SK-N-SH (cell line): ENCODE measurements around the gene RHOBTB1.

Source experiments
- CHD2 ChIP-seq: fragments of 150-350 bp; IDR thresholded peaks from 2 replicates; pipeline ENCODE4 v1.6.1; 2018; ENCODE audit warnings: low read length; ENCODE audit not compliant: partially characterized antibody
- EP300 ChIP-seq, 2 experiments: IDR thresholded peaks; 2 replicates each; pipeline versions ENCODE4 v1.4.0 to v1.6.1; 2012; ENCODE audit warnings: borderline replicate concordance in 1 of 2, low read depth in 1 of 2, low read length in 1 of 2
- FOSL2 ChIP-seq: IDR thresholded peaks from 2 replicates; pipeline ENCODE4 v1.4.0; 2012; ENCODE audit warnings: low read depth, mild to moderate bottlenecking, moderate library complexity, borderline replicate concordance
- FOXJ3 ChIP-seq: sonication (generic); formaldehyde crosslinking; IDR thresholded peaks from 2 replicates; pipeline ENCODE4 v1.5.1; 2020; ENCODE audit warnings: mild to moderate bottlenecking, missing genetic modification reagents
- JUND ChIP-seq: IDR thresholded peaks from 2 replicates; pipeline ENCODE4 v1.4.0; 2012
- MXI1 ChIP-seq: IDR thresholded peaks from 2 replicates; pipeline ENCODE4 v1.6.1; 2012; ENCODE audit warnings: mild to moderate bottlenecking, low read depth, low read length, improper control_type of control experiment
- NFIC ChIP-seq: IDR thresholded peaks from 2 replicates; pipeline ENCODE4 v1.4.0; 2012; ENCODE audit warnings: borderline replicate concordance
- POLR2AphosphoS5 ChIP-seq: IDR thresholded peaks from 2 replicates; pipeline ENCODE4 v1.6.1; 2012; ENCODE audit warnings: low read depth, low read length
- SIN3A ChIP-seq: IDR thresholded peaks from 2 replicates; pipeline ENCODE4 v1.6.1; 2012; ENCODE audit warnings: low read depth, mild to moderate bottlenecking, low read length, moderate library complexity, borderline replicate concordance
- SMC3 ChIP-seq: IDR thresholded peaks from 2 replicates; pipeline ENCODE4 v1.6.1; 2012; ENCODE audit warnings: low read depth, low read length, improper control_type of control experiment
- YY1 ChIP-seq: IDR thresholded peaks from 2 replicates; pipeline ENCODE4 v1.4.0; 2012; ENCODE audit warnings: low read depth, mild to moderate bottlenecking
- TF ChIP-seq, protein P1 (sequence below): fragments of 150-350 bp; IDR thresholded peaks from 2 replicates; pipeline ENCODE4 v1.6.1; 2017; ENCODE audit warnings: antibody characterized with exemption, low read length, low read depth, borderline replicate concordance
- TF ChIP-seq, protein P2 (sequence below): fragments of 200-600 bp; sonication (generic); IDR thresholded peaks from 2 replicates; pipeline ENCODE4 v1.6.1; 2017; ENCODE audit warnings: antibody characterized with exemption, mild to moderate bottlenecking, moderate library complexity
- TF ChIP-seq, protein P3 (sequence below): IDR thresholded peaks from 2 replicates; pipeline ENCODE4 v1.4.0; 2012; ENCODE audit warnings: low read depth, borderline replicate concordance

DNA sequence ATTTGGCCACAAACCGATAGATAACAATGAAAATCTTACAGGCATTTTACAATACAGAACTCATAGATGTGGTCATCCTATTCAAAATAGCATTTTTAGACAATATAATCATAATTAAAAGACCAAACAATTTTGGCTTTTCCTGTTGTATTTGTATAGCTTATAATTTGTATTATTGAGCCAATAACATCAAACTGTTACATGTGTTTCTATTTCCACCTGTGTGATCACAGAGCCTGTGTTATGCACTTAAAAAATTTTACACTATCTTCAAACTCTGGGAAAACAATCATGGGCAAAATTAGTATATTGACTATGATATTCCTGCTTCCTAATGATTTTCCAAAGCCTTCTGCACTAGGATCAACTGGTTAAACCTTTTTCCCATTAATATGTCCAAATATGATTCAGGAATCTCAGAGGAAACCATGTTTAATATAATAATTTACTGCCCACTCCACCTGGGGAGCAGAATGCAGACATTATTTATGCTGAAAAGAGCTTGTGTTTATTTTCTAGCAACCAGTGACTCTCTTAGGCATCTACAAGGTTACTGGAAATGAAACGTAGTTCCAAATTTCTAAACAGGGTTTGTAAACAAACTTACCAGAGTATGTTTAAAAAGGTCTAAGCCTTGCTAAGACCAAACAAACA lies 1.7 kb downstream of the RHOBTB1 start:
- no peak for TF ChIP-seq SIN3A
- TF ChIP-seq NFIC = no peak
- TF ChIP-seq, protein P1, sequence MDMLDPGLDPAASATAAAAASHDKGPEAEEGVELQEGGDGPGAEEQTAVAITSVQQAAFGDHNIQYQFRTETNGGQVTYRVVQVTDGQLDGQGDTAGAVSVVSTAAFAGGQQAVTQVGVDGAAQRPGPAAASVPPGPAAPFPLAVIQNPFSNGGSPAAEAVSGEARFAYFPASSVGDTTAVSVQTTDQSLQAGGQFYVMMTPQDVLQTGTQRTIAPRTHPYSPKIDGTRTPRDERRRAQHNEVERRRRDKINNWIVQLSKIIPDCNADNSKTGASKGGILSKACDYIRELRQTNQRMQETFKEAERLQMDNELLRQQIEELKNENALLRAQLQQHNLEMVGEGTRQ = no peak
- TF ChIP-seq, protein P2, sequence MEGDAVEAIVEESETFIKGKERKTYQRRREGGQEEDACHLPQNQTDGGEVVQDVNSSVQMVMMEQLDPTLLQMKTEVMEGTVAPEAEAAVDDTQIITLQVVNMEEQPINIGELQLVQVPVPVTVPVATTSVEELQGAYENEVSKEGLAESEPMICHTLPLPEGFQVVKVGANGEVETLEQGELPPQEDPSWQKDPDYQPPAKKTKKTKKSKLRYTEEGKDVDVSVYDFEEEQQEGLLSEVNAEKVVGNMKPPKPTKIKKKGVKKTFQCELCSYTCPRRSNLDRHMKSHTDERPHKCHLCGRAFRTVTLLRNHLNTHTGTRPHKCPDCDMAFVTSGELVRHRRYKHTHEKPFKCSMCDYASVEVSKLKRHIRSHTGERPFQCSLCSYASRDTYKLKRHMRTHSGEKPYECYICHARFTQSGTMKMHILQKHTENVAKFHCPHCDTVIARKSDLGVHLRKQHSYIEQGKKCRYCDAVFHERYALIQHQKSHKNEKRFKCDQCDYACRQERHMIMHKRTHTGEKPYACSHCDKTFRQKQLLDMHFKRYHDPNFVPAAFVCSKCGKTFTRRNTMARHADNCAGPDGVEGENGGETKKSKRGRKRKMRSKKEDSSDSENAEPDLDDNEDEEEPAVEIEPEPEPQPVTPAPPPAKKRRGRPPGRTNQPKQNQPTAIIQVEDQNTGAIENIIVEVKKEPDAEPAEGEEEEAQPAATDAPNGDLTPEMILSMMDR = no peak
- no peak for TF ChIP-seq POLR2AphosphoS5
- TF ChIP-seq, protein P3, sequence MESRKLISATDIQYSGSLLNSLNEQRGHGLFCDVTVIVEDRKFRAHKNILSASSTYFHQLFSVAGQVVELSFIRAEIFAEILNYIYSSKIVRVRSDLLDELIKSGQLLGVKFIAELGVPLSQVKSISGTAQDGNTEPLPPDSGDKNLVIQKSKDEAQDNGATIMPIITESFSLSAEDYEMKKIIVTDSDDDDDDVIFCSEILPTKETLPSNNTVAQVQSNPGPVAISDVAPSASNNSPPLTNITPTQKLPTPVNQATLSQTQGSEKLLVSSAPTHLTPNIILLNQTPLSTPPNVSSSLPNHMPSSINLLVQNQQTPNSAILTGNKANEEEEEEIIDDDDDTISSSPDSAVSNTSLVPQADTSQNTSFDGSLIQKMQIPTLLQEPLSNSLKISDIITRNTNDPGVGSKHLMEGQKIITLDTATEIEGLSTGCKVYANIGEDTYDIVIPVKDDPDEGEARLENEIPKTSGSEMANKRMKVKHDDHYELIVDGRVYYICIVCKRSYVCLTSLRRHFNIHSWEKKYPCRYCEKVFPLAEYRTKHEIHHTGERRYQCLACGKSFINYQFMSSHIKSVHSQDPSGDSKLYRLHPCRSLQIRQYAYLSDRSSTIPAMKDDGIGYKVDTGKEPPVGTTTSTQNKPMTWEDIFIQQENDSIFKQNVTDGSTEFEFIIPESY = no peak
- TF ChIP-seq MXI1 = no peak
- no peak for TF ChIP-seq SMC3
- no peak for TF ChIP-seq FOSL2
- no peak for TF ChIP-seq JUND
- TF ChIP-seq CHD2 = no peak
- no peak for TF ChIP-seq EP300 (IDR thresholded peaks at IDR 0.05; ENCODE audit: borderline replicate concordance in 1 of 2, low read depth in 1 of 2, low read length in 1 of 2)
- no peak for TF ChIP-seq FOXJ3 (CRISPR knock-in tag)
- no peak for TF ChIP-seq YY1
